Colonic mucosa (tissue), 4 donors: ENCODE data around the gene LGR4. TPM values are rescaled to one million over a fixed set of nuclear protein-coding genes. Genes with fewer than 3 reads are reported as not detected.

Source experiments
- DNase-seq: peaks from one replicate; pipeline ENCODE4 v3.0.0-alpha.2; 2020
- H3K27ac ChIP-seq: fragments of 200-600 bp; one replicate; pipeline ENCODE4 v1.8.0; 2021
- H3K27me3 ChIP-seq: fragments of 200-600 bp; one replicate; pipeline ENCODE4 v1.8.0; 2021
- H3K36me3 ChIP-seq: fragments of 200-600 bp; one replicate; pipeline ENCODE4 v1.8.0; 2021
- H3K4me1 ChIP-seq: fragments of 200-600 bp; one replicate; pipeline ENCODE4 v1.8.0; 2021; ENCODE audit warnings: mild to moderate bottlenecking
- H3K4me3 ChIP-seq: fragments of 200-600 bp; one replicate; pipeline ENCODE4 v1.8.0; 2021
- H3K9ac ChIP-seq, 2 donors: one replicate each; pipeline ENCODE4 v1.7.0; 2013; ENCODE audit warnings: control low read depth in 2 of 2, low read depth in 2 of 2, low read length in 2 of 2
- H3K9me3 ChIP-seq: fragments of 200-600 bp; one replicate; pipeline ENCODE4 v1.8.0; 2021
- intact Hi-C: fragments of 100-400 bp; cut with DNase I; formaldehyde crosslinking; loops from one replicate; pipeline ENCODE4 v1.14.1; 2022
- total RNA-seq, 2 donors: library from RNA; stranded (reverse); fragmentation: NEBNext Ultra II Directional in 1 of 2; extraction: Animal tissue kit (Norgen Biotek cat#: 25700) in 1 of 2; gene quantifications; one replicate each; pipeline ENCODE4 v1.2.1, GENCODE V29; 2021
- TF ChIP-seq, protein P1 (sequence below): fragments of 200-600 bp; IDR thresholded peaks from one replicate; pipeline ENCODE4 v1.8.0; 2022; ENCODE audit warnings: antibody characterized with exemption, mild to moderate bottlenecking
- donor health status: healthy.
- donor health status: DM: no; HTN: no; CAD: no.
- donor health status: DM: no; HTN: no; CAD: no.

Gene LGR4
- total RNA-seq, 2 donors from 2014 or later = 88.2 to 94.5 TPM

- peak overlapping the region; percentile 50 for H3K27ac ChIP-seq
- H3K9me3 ChIP-seq = no peaks in the 10 kb centered on the region
- TF ChIP-seq, protein P1, sequence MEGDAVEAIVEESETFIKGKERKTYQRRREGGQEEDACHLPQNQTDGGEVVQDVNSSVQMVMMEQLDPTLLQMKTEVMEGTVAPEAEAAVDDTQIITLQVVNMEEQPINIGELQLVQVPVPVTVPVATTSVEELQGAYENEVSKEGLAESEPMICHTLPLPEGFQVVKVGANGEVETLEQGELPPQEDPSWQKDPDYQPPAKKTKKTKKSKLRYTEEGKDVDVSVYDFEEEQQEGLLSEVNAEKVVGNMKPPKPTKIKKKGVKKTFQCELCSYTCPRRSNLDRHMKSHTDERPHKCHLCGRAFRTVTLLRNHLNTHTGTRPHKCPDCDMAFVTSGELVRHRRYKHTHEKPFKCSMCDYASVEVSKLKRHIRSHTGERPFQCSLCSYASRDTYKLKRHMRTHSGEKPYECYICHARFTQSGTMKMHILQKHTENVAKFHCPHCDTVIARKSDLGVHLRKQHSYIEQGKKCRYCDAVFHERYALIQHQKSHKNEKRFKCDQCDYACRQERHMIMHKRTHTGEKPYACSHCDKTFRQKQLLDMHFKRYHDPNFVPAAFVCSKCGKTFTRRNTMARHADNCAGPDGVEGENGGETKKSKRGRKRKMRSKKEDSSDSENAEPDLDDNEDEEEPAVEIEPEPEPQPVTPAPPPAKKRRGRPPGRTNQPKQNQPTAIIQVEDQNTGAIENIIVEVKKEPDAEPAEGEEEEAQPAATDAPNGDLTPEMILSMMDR = no peak
- H3K4me1 ChIP-seq = peaks cover 13% of the 10 kb centered on the region
- no peak overlapping the region for H3K4me3 ChIP-seq
- H3K9ac ChIP-seq = peak overlapping the region in 1 of 2 donors; percentile 7
- no peaks in the 10 kb centered on the region for H3K36me3 ChIP-seq
- H3K27me3 ChIP-seq = no peaks in the 10 kb centered on the region
- DNase-seq = peak; percentile 34
- intact Hi-C loops = no loop called here
Measured at GRCh38 chr11:27402450-27402849, 70.1 kb downstream of the LGR4 start.

GRCh38 chr11:27401833-27402316, 70.7 kb downstream of the LGR4 start:
- Histone ChIP-seq H3K9ac (peak overlapping the region in 1 of 2 donors; percentile 7), H3K27ac (peak overlapping the region; percentile 50), H3K9me3 (no peaks in the 10 kb centered on the region), H3K27me3 (no peaks in the 10 kb centered on the region), H3K36me3 (no peaks in the 10 kb centered on the region), H3K4me3 (no peak overlapping the region), H3K4me1 (peaks cover 17% of the 10 kb centered on the region)
- intact Hi-C loops = no loop called here
- peak; percentile 67 for DNase-seq
- TF ChIP-seq, protein P1 = no peak

DNA sequence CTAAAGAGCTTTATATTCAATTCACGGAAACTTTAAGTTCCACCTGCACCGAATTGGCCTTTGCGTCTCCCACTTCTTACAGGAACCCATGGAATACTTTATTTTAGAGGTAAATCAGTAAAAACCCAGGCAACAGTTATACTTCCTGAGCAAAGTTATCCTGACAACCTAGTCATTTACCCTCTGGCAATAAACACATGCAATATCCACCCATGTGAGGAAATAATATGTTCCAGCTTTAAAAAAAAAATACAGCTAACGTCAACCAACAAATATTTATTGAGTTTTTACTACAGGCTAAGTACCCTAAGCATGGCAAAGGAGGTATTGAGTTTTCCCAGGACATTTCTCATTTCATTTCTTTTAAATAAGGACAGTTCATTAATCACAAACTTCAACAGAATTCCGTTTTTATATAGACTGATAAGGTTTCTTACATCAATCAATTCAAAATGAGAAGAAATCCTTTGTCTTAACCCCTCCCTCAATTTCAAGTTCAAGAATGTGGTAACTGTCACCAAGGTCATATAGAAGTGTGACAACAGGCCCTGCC, 71.2 kb downstream of the LGR4 start:
- H3K4me1 ChIP-seq = peaks cover 21% of the 10 kb centered on the region
- H3K9ac ChIP-seq = peak overlapping the region in 1 of 2 donors; percentile 9
- H3K27ac ChIP-seq = peak overlapping the region; percentile 50
- H3K27me3 ChIP-seq = no peaks in the 10 kb centered on the region
- no peak overlapping the region for H3K4me3 ChIP-seq
- intact Hi-C loops = no loop called here
- TF ChIP-seq, protein P1 = no peak
- no peak for DNase-seq
- no peaks in the 10 kb centered on the region for H3K9me3 ChIP-seq
- H3K36me3 ChIP-seq = no peaks in the 10 kb centered on the region

DNA sequence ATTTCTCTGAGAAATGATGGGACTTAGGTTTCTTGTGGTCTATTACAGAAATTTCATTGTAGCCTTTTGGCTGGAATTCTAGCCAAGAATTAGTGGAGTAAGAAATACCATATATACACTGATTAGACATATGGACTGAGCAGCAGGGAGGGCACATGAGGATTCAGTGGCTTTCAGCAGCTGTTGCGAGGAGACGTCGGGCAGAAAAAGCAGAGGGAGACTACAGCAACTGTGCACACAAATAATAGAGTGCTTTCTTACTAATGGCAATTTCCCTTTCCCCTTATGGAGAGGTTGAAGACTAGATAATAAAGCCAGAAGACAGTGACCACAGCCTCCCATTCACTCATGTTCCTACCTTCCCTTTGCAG, 74.2 kb downstream of the LGR4 start:
- H3K27me3 ChIP-seq = no peaks in the 10 kb centered on the region
- intact Hi-C loops = loop anchor here (10.0 kb wide), 1 partner anchor 56 kb away; no protein-coding TSS in a partner anchor
- no peaks in the 10 kb centered on the region for H3K36me3 ChIP-seq
- TF ChIP-seq, protein P1 = no peak
- DNase-seq = no peak
- H3K27ac ChIP-seq = peak overlapping the region; percentile 16
- peak overlapping the region in 1 of 2 donors; percentile 4 for H3K9ac ChIP-seq
- peaks cover 34% of the 10 kb centered on the region for H3K4me1 ChIP-seq
- H3K4me3 ChIP-seq = no peak overlapping the region
- H3K9me3 ChIP-seq = no peaks in the 10 kb centered on the region

GRCh38 chr11:27397624-27398399, 74.8 kb downstream of the LGR4 start:
- Histone ChIP-seq H3K9ac (peak overlapping the region in 1 of 2 donors; percentile 4), H3K27me3 (no peaks in the 10 kb centered on the region), H3K9me3 (no peaks in the 10 kb centered on the region), H3K36me3 (no peaks in the 10 kb centered on the region), H3K27ac (peak overlapping the region; percentile 16), H3K4me1 (peaks cover 34% of the 10 kb centered on the region), H3K4me3 (no peak overlapping the region)
- intact Hi-C loops = loop anchor here (10.0 kb wide), 1 partner anchor 57 kb away; no protein-coding TSS in a partner anchor
- TF ChIP-seq, protein P1 = no peak
- DNase-seq = no peak
